GM12878 (cell line): Measurements from ENCODE around the gene ACSS1. TPM values are rescaled to one million over a fixed set of nuclear protein-coding genes. Genes with fewer than 3 reads are reported as not detected.

Source experiments
- ATAC-seq: fragments of 200-7000 bp; cut with Tn5 transposase; 3 replicates; pipeline ENCODE4 v1.9.1; 2020; ENCODE audit warnings: mild to moderate bottlenecking, moderate library complexity
- BruUV-seq: library from RNA; stranded (reverse); fragments of 400-500 nt; replicated peaks from 2 replicates; lab custom pipeline; 2021; lab: Mats Ljungman, UMichigan
- CTCF ChIA-PET: fragments of 300-600 bp; sonication (Branson Sonifier 250); formaldehyde crosslinking; extraction: SDS; loops from one replicate; lab custom pipeline; 2021; ENCODE audit warnings: inconsistent platforms; lab: Yijun Ruan, JAX
- POLR2A ChIA-PET: fragments of 350-600 bp; formaldehyde crosslinking; extraction: SDS; loops from one replicate; lab custom pipeline; 2021; ENCODE audit warnings: inconsistent platforms; lab: Charles Lee
- RAD21 ChIA-PET: fragments of 300-600 bp; sonication (Branson Sonifier 250); formaldehyde crosslinking; loops from one replicate; lab custom pipeline; 2023; ENCODE audit warnings: antibody characterized with exemption; ENCODE audit not compliant: unreplicated experiment; lab: Charles Lee
- SMC1A ChIA-PET: fragments of 300-600 bp; sonication (Branson Sonifier 250); formaldehyde crosslinking; loops from one replicate; lab custom pipeline; 2023; ENCODE audit not compliant: unreplicated experiment, uncharacterized antibody; lab: Charles Lee
- DNase-seq: peaks from one replicate; pipeline ENCODE4 v3.0.0-alpha.2; 2011; ENCODE audit warnings: low read depth, low spot score
- FAIRE-seq: peaks from 3 replicates; lab custom pipeline; 2011; peaks lifted over from hg19 to GRCh38; lab: Jason Lieb, UNC
- H2AFZ ChIP-seq: 2 replicates; pipeline ENCODE4 v1.6.0; 2011; ENCODE audit warnings: low read depth, low read length, control low read depth; ENCODE audit not compliant: control insufficient read depth
- H3K27ac ChIP-seq: 2 replicates; pipeline ENCODE4 v1.5.1; 2011; ENCODE audit warnings: control low read depth; ENCODE audit not compliant: control insufficient read depth, insufficient read depth
- H3K27me3 ChIP-seq, 2 experiments: replicated peaks in 1 of 2; 2 replicates each; pipeline versions ENCODE4 v1.6.0 to v1.6.1; 2011; ENCODE audit warnings: low read length in 1 of 2; ENCODE audit not compliant: control insufficient read depth in 2 of 2, insufficient read depth in 2 of 2
- H3K36me3 ChIP-seq, 2 experiments: 2 replicates each; pipeline ENCODE4 v1.5.1; 2011; ENCODE audit warnings: low read length in 1 of 2; ENCODE audit not compliant: control insufficient read depth in 2 of 2, insufficient read depth in 2 of 2
- H3K4me1 ChIP-seq: 2 replicates; pipeline ENCODE4 v1.6.1; 2011; ENCODE audit warnings: mild to moderate bottlenecking, low read length, moderate library complexity, mixed read lengths; ENCODE audit not compliant: control insufficient read depth, insufficient read depth
- H3K4me2 ChIP-seq: 2 replicates; pipeline ENCODE4 v1.6.0; 2011; ENCODE audit warnings: control low read depth; ENCODE audit not compliant: control insufficient read depth, insufficient read depth
- H3K4me3 ChIP-seq: fragments of 200-600 bp; sonication (generic); 2 replicates; pipeline ENCODE4 v1.5.1; 2016
- H3K79me2 ChIP-seq: 2 replicates; pipeline ENCODE4 v1.6.0; 2011; ENCODE audit warnings: low read length; ENCODE audit not compliant: control insufficient read depth, insufficient read depth
- H3K9ac ChIP-seq: 2 replicates; pipeline ENCODE4 v1.8.0; 2011; ENCODE audit warnings: low read length, control low read depth, mixed read lengths; ENCODE audit not compliant: control insufficient read depth, insufficient read depth
- H3K9me3 ChIP-seq: replicated peaks from 3 replicates; pipeline ENCODE4 v1.5.1; 2011; ENCODE audit warnings: mild to moderate bottlenecking, low read length; ENCODE audit not compliant: control insufficient read depth, insufficient read depth
- H4K20me1 ChIP-seq: 2 replicates; pipeline ENCODE4 v1.6.0; 2011; ENCODE audit not compliant: control insufficient read depth, insufficient read depth
- BRCA1 ChIP-seq: IDR thresholded peaks from 2 replicates; pipeline ENCODE4 v1.6.1; 2011; ENCODE audit warnings: low read depth, low read length, improper control_type of control experiment
- HDAC2 ChIP-seq: fragments of 200-600 bp; sonication (generic); IDR thresholded peaks from 2 replicates; pipeline ENCODE4 v1.6.1; 2017
- JUNB ChIP-seq: IDR thresholded peaks from 2 replicates; pipeline ENCODE4 v1.6.1; 2016; ENCODE audit warnings: antibody characterized with exemption, mild to moderate bottlenecking
- KDM1A ChIP-seq: fragments of 200-600 bp; sonication (generic); IDR thresholded peaks from 2 replicates; pipeline ENCODE4 v1.6.1; 2016; ENCODE audit warnings: borderline replicate concordance
- MTA2 ChIP-seq: fragments of 450-650 bp; IDR thresholded peaks from 2 replicates; pipeline ENCODE4 v1.6.1; 2016; ENCODE audit warnings: low read depth, mild to moderate bottlenecking, moderate library complexity
- MYC ChIP-seq: IDR thresholded peaks from 2 replicates; pipeline ENCODE4 v1.6.1; 2011; ENCODE audit warnings: mild to moderate bottlenecking, low read length, moderate library complexity, inconsistent platforms; ENCODE audit not compliant: insufficient read depth, insufficient replicate concordance, insufficient read length, severe bottlenecking
- NBN ChIP-seq: fragments of 450-650 bp; IDR thresholded peaks from 2 replicates; pipeline ENCODE4 v1.6.1; 2016
- NFIC ChIP-seq: IDR thresholded peaks from 2 replicates; pipeline ENCODE4 v1.6.1; 2012; ENCODE audit warnings: low read depth, mild to moderate bottlenecking, inconsistent platforms, low read length, moderate library complexity
- NFYA ChIP-seq: IDR thresholded peaks from 2 replicates; pipeline ENCODE4 v1.6.1; 2011; ENCODE audit warnings: low read depth, mild to moderate bottlenecking, low read length, improper control_type of control experiment, borderline replicate concordance
- PAX8 ChIP-seq: fragments of 450-650 bp; IDR thresholded peaks from 2 replicates; pipeline ENCODE4 v1.6.1; 2017; ENCODE audit warnings: mild to moderate bottlenecking, moderate library complexity
- PBX3 ChIP-seq: IDR thresholded peaks from 2 replicates; pipeline ENCODE4 v1.6.1; 2011; ENCODE audit warnings: mild to moderate bottlenecking, low read depth, low read length, moderate library complexity; ENCODE audit not compliant: insufficient replicate concordance
- RUNX3 ChIP-seq: IDR thresholded peaks from 2 replicates; pipeline ENCODE4 v1.6.1; 2012; ENCODE audit warnings: low read length, inconsistent platforms
- TCF7 ChIP-seq: IDR thresholded peaks from 2 replicates; pipeline ENCODE4 v1.6.1; 2014; ENCODE audit warnings: antibody characterized with exemption, borderline replicate concordance
- USF1 ChIP-seq: IDR thresholded peaks from 2 replicates; pipeline ENCODE4 v1.6.1; 2011; ENCODE audit warnings: borderline replicate concordance, low read depth, mild to moderate bottlenecking, moderate library complexity, mixed read lengths, low read length; ENCODE audit not compliant: insufficient read depth; ENCODE audit errors: extremely low read length
- WRNIP1 ChIP-seq: IDR thresholded peaks from 2 replicates; pipeline ENCODE4 v1.6.1; 2011; ENCODE audit warnings: low read depth, low read length, improper control_type of control experiment, borderline replicate concordance
- ZBED1 ChIP-seq: IDR thresholded peaks from 2 replicates; pipeline ENCODE4 v1.6.1; 2016; ENCODE audit warnings: borderline replicate concordance
- WGBS: methylation state at CpG from one replicate; pipeline ENCODE4 v1.1.6; 2016; ENCODE audit warnings: low lambda C conversion rate; ENCODE audit not compliant: insufficient replicate concordance, insufficient coverage; ENCODE audit errors: missing lambda C conversion rate; 5-methylcytosine and 5-hydroxymethylcytosine counted together
- in situ Hi-C: fragments of 300-500 bp; cut with MboI; formaldehyde crosslinking; loops from 9 replicates; pipeline ENCODE4 v1.14.3; 2018; ENCODE audit warnings: mixed read lengths
- intact Hi-C: fragments of 100-400 bp; cut with micrococcal nuclease; formaldehyde crosslinking; loops from one replicate; pipeline ENCODE4 v1.14.2; 2022; ENCODE audit not compliant: unreplicated experiment
- polyA plus RNA-seq, 11 experiments: library from polyadenylated mRNA; depleted of rRNA in 4 of 11; unstranded in 6 of 11; stranded (reverse) in 5 of 11; fragments of >200 nt; fragmentation: Nextera tagmentation in 4 of 11; fragmentation: Illumina TruSeq in 1 of 11; extraction: Ambion mirVana in 4 of 11; extraction: Trizol in 1 of 11; gene quantifications; 1 replicate in 1 of 11; 2 replicates in 10 of 11; pipeline versions ENCODE4 v1.2.1 to v1.2.3, GENCODE V29; 2011 to 2016; ENCODE audit warnings: inconsistent platforms in 2 of 11, missing spikeins in 2 of 11, low read depth in 1 of 11
- total RNA-seq, 4 experiments: library from RNA; depleted of rRNA in 3 of 4; stranded (reverse); fragments of >200 nt in 3 of 4; fragmentation: Illumina TruSeq in 1 of 4; extraction: Trizol in 1 of 4; gene quantifications; 2 replicates each; pipeline versions ENCODE4 v1.2.1 to v1.2.3, GENCODE V29; 2013 to 2021

The ACSS1 gene
- total and polyA plus RNA-seq, 10 of the 15 experiments (the other 5 are each of a cell fraction or from before 2014, with no cell fraction given), result 1.3 to 44.9 (median 31.1) TPM

GRCh38 chr20:25079171-25079570 is 21.2 kb upstream of the ACSS1 start:
- DNase-seq (no peak), ATAC-seq (no peak), FAIRE-seq (no peak)
- H3K4me3 ChIP-seq, result no peak overlapping the region
- POLR2A ChIA-PET, result interaction anchor here (0.6 kb wide), 1 partner anchor 59 kb away, joined by 3 read pairs; no protein-coding TSS in a partner anchor
- no peaks in the 10 kb centered on the region for H3K79me2 ChIP-seq
- no peak overlapping the region for H3K27ac ChIP-seq
- H3K4me1 ChIP-seq, result no peaks in the 10 kb centered on the region
- no peaks in the 10 kb centered on the region for H4K20me1 ChIP-seq
- CTCF ChIA-PET, result interaction anchor here (1.2 to 2.8 kb wide), 3 partner anchors 14 to 319 kb away, joined by 3 to 8 read pairs (median 4); no protein-coding TSS in a partner anchor
- no TSS peak for BruUV-seq
- no peak overlapping the region for H3K4me2 ChIP-seq
- RAD21 ChIA-PET, result no interaction called here
- H3K27me3 ChIP-seq, result peaks cover 11 to 28% of the 10 kb centered on the region in 2 experiments
- H2AFZ ChIP-seq, result no peak overlapping the region
- H3K9me3 ChIP-seq, result no peaks in the 10 kb centered on the region; the same call in 2 of the 3 replicates
- no peak overlapping the region for H3K9ac ChIP-seq
- in situ Hi-C loops, result no loop called here
- H3K36me3 ChIP-seq, result no peaks in the 10 kb centered on the region; a peak in 1 of 4 replicates
- SMC1A ChIA-PET, result interaction anchor here (1.1 to 1.8 kb wide), 2 partner anchors 12 to 83 kb away, joined by 4 to 6 read pairs; no protein-coding TSS in a partner anchor
- no peak for TF ChIP-seq USF1
- TF ChIP-seq NBN, result no peak
- TF ChIP-seq PBX3, result no peak
- no peak for TF ChIP-seq HDAC2
- no peak for TF ChIP-seq NFYA
- TF ChIP-seq JUNB, result no peak
- TF ChIP-seq NFIC, result no peak
- TF ChIP-seq ZBED1, result no peak
- TF ChIP-seq KDM1A, result no peak
- no peak for TF ChIP-seq PAX8
- no peak for TF ChIP-seq MTA2
- TF ChIP-seq BRCA1, result no peak
- TF ChIP-seq WRNIP1, result no peak
- TF ChIP-seq MYC, result no peak
- TF ChIP-seq RUNX3, result no peak
- TF ChIP-seq TCF7, result no peak
- intact Hi-C loops, result no loop called here
- 54% methylated on average over 4 of the region's 4 CpGs for WGBS
